KMS-11 (cell line): ENCODE data around the gene GPR162.

Experiments used
- H2AFZ ChIP-seq: fragments of 200-600 bp; sonication (generic); 2 replicates; pipeline ENCODE4 v1.6.1; 2016; ENCODE audit warnings: antibody characterized with exemption, mixed run types, low read depth
- H3K27ac ChIP-seq: fragments of 200-600 bp; sonication (generic); 2 replicates; pipeline ENCODE4 v1.6.1; 2016; ENCODE audit warnings: mild to moderate bottlenecking, mixed run types
- H3K27me3 ChIP-seq: fragments of 200-600 bp; sonication (generic); 2 replicates; pipeline ENCODE4 v1.6.1; 2017; ENCODE audit warnings: mild to moderate bottlenecking, low read depth, mixed run types, moderate library complexity; ENCODE audit not compliant: insufficient read depth
- H3K36me3 ChIP-seq: fragments of 200-600 bp; sonication (generic); 2 replicates; pipeline ENCODE4 v1.6.1; 2017; ENCODE audit warnings: mild to moderate bottlenecking, mixed run types; ENCODE audit not compliant: insufficient read depth
- H3K4me1 ChIP-seq: fragments of 200-600 bp; sonication (generic); 2 replicates; pipeline ENCODE4 v1.6.1; 2016; ENCODE audit warnings: mild to moderate bottlenecking, low read depth, mixed run types; ENCODE audit not compliant: poor library complexity, severe bottlenecking
- H3K4me2 ChIP-seq: fragments of 200-600 bp; sonication (generic); 2 replicates; pipeline ENCODE4 v1.7.0; 2016; ENCODE audit warnings: mild to moderate bottlenecking, mixed run types
- H3K4me3 ChIP-seq: fragments of 200-600 bp; sonication (generic); IDR thresholded peaks from 2 replicates; pipeline ENCODE4 v1.6.1; 2017; ENCODE audit warnings: low read depth, low read length, mixed read lengths; ENCODE audit not compliant: insufficient read depth
- H3K79me2 ChIP-seq: fragments of 200-600 bp; sonication (generic); 2 replicates; pipeline ENCODE4 v1.6.1; 2016; ENCODE audit warnings: low read depth, mixed run types; ENCODE audit not compliant: insufficient read depth
- H3K9ac ChIP-seq: fragments of 200-600 bp; sonication (generic); 2 replicates; pipeline ENCODE4 v1.6.1; 2016; ENCODE audit warnings: mild to moderate bottlenecking, mixed run types
- H4K20me1 ChIP-seq: fragments of 200-600 bp; sonication (generic); 2 replicates; pipeline ENCODE4 v1.6.1; 2016; ENCODE audit warnings: mild to moderate bottlenecking, mixed run types; ENCODE audit not compliant: insufficient read depth
- TF ChIP-seq, protein P1 (sequence below): fragments of 200-600 bp; sonication (generic); conservative IDR thresholded peaks from 2 replicates; pipeline ENCODE4 v1.6.1; 2017; ENCODE audit warnings: low read depth, mild to moderate bottlenecking, antibody characterized with exemption, low read length, moderate library complexity, mixed read lengths

The GPR162 gene

GRCh38 chr12:6821591-6822425, at the start of gene GPR162:
Gene GPR162, plus strand, starts transcription at chr12:6821821. Its CDS starts 2,078 bp downstream, at chr12:6823899.
- H3K4me1 ChIP-seq: peaks cover 6% of the 10 kb centered on the region
- TF ChIP-seq, protein P1, sequence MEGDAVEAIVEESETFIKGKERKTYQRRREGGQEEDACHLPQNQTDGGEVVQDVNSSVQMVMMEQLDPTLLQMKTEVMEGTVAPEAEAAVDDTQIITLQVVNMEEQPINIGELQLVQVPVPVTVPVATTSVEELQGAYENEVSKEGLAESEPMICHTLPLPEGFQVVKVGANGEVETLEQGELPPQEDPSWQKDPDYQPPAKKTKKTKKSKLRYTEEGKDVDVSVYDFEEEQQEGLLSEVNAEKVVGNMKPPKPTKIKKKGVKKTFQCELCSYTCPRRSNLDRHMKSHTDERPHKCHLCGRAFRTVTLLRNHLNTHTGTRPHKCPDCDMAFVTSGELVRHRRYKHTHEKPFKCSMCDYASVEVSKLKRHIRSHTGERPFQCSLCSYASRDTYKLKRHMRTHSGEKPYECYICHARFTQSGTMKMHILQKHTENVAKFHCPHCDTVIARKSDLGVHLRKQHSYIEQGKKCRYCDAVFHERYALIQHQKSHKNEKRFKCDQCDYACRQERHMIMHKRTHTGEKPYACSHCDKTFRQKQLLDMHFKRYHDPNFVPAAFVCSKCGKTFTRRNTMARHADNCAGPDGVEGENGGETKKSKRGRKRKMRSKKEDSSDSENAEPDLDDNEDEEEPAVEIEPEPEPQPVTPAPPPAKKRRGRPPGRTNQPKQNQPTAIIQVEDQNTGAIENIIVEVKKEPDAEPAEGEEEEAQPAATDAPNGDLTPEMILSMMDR: no peak
- no peaks in the 10 kb centered on the region for H4K20me1 ChIP-seq
- no peak within 1 kb of the TSS for H2AFZ ChIP-seq
- no peak within 1 kb of the TSS for H3K9ac ChIP-seq
- H3K27ac ChIP-seq: no peak within 1 kb of the TSS
- H3K4me3 ChIP-seq: no peak within 1 kb of the TSS
- H3K79me2 ChIP-seq: no peaks in the 10 kb centered on the region
- H3K36me3 ChIP-seq: no peaks in the 10 kb centered on the region
- H3K27me3 ChIP-seq: peaks cover 60% of the 10 kb centered on the region
- no peak within 1 kb of the TSS for H3K4me2 ChIP-seq

GRCh38 chr12:6772331-6772695, 49.3 kb upstream of the GPR162 start, which contains the start of gene LAG3:
Gene LAG3, plus strand, starts transcription at chr12:6772520. Its CDS starts 333 bp downstream, at chr12:6772853.
- Histone ChIP-seq H3K79me2 (no peaks in the 10 kb centered on the region), H3K9ac (no peak within 1 kb of the TSS), H3K4me3 (no peak within 1 kb of the TSS), H3K27ac (no peak within 1 kb of the TSS), H2AFZ (no peak within 1 kb of the TSS), H4K20me1 (no peaks in the 10 kb centered on the region), H3K27me3 (no peaks in the 10 kb centered on the region), H3K4me1 (peaks cover 6% of the 10 kb centered on the region), H3K36me3 (no peaks in the 10 kb centered on the region), H3K4me2 (no peak within 1 kb of the TSS)
- TF ChIP-seq, protein P1: no peak

DNA sequence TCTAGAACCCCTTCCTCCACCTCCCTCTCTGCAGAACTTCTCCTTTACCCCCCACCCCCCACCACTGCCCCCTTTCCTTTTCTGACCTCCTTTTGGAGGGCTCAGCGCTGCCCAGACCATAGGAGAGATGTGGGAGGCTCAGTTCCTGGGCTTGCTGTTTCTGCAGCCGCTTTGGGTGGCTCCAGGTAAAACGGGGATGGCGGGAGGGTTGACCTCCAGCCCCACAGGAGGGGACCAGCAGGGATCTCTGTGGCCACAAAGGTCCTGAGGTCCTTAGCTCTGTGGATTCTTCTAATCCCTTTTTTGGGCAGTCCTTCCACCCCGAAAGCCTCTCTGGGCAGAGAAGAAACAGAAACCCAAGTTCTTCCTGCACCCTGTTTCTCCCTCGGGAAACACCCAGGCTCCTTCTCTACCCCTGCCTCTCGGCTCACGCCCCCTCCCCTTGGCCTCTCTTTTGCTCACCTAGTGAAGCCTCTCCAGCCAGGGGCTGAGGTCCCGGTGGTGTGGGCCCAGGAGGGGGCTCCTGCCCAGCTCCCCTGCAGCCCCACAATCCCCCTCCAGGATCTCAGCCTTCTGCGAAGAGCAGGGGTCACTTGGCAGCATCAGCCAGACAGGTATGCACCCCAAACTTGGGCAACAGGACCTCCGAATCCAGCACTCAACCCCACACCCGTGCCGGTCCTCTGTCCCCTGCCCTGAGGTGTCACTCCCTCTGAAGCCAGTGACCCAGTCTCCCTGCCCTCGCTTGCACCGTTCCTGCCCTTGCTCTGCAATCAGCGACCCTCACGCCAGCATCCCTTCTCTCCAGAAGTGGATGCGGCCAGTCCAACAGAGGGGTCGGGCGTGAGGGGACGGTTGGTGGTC, 48.7 kb upstream of the GPR162 start:
- Histone ChIP-seq H2AFZ (no peak overlapping the region), H4K20me1 (no peaks in the 10 kb centered on the region), H3K27me3 (no peaks in the 10 kb centered on the region), H3K79me2 (no peaks in the 10 kb centered on the region), H3K4me3 (no peak overlapping the region), H3K4me2 (no peak overlapping the region), H3K36me3 (no peaks in the 10 kb centered on the region), H3K27ac (no peak overlapping the region), H3K4me1 (peaks cover 6% of the 10 kb centered on the region), H3K9ac (no peak overlapping the region)
- TF ChIP-seq, protein P1: no peak

DNA sequence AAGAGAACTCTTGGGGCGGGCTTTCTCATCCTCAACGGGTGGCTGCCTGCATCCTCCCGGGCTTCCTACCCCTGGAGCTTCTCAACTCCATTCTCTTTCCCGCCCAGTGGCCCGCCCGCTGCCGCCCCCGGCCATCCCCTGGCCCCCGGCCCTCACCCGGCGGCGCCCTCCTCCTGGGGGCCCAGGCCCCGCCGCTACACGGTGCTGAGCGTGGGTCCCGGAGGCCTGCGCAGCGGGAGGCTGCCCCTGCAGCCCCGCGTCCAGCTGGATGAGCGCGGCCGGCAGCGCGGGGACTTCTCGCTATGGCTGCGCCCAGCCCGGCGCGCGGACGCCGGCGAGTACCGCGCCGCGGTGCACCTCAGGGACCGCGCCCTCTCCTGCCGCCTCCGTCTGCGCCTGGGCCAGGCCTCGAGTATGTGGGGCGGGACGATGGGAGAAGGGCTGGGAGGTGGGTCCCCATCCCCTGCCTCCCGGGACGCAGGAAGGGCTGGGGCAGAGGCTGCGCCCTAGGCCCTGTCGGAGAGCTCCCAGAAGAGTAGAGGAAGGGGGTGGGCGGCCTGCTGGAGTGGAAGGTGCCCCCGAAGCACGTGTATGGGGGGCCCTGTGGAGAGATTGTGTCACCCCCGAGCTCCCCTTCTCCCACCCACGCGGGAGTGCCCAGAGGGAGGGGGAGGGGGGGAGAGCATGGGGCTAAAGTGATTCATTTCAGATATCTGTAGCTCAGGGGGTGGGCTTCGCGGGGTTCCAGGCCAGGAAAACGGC, 47.9 kb upstream of the GPR162 start:
- no peak overlapping the region for H2AFZ ChIP-seq
- peaks cover 13% of the 10 kb centered on the region for H3K4me1 ChIP-seq
- H3K27me3 ChIP-seq: no peaks in the 10 kb centered on the region
- no peak overlapping the region for H3K4me3 ChIP-seq
- H3K9ac ChIP-seq: no peak overlapping the region
- no peaks in the 10 kb centered on the region for H3K79me2 ChIP-seq
- no peaks in the 10 kb centered on the region for H3K36me3 ChIP-seq
- H3K27ac ChIP-seq: no peak overlapping the region
- no peaks in the 10 kb centered on the region for H4K20me1 ChIP-seq
- no peak overlapping the region for H3K4me2 ChIP-seq
- TF ChIP-seq, protein P1: no peak
